Activated T-cell treated with anti-CD3 and anti-CD28 coated beads, Interleukin-2, amount 50 U/mL, for 72 hours (primary cell): ENCODE measurements around the gene PSMD13. TPM values are rescaled to one million over a fixed set of nuclear protein-coding genes. Genes with fewer than 3 reads are reported as not detected.

Source experiments
- ATAC-seq, 2 donors: fragments of 150-1000 bp; cut with Tn5 transposase; replicated peaks in 1 of 2; 2 replicates each; pipeline ENCODE4 v1.10.0; 2021; ENCODE audit warnings: moderate library complexity in 2 of 2, mild to moderate bottlenecking in 1 of 2
- DNase-seq, 2 donors: peaks; one replicate each; pipeline ENCODE4 v3.0.0; 2021 to 2022; ENCODE audit warnings: mixed read lengths in 1 of 2
- H3K27ac Mint-ChIP-seq: one replicate; pipeline ENCODE4 v1.8.0; 2022; ENCODE audit warnings: mild to moderate bottlenecking, moderate library complexity, mixed read lengths
- H3K27me3 Mint-ChIP-seq: one replicate; pipeline ENCODE4 v1.8.0; 2022; ENCODE audit warnings: low read depth, mixed read lengths
- H3K36me3 Mint-ChIP-seq, 2 donors: one replicate each; pipeline ENCODE4 v1.8.0; 2022; ENCODE audit warnings: mixed read lengths in 2 of 2, mild to moderate bottlenecking in 1 of 2; ENCODE audit not compliant: insufficient read depth in 2 of 2
- H3K4me1 Mint-ChIP-seq: one replicate; pipeline ENCODE4 v1.8.0; 2022; ENCODE audit warnings: low read depth, mixed read lengths
- H3K4me3 Mint-ChIP-seq, 2 donors: one replicate each; pipeline ENCODE4 v1.8.0; 2022; ENCODE audit warnings: mild to moderate bottlenecking in 2 of 2, mixed read lengths in 2 of 2, moderate library complexity in 2 of 2
- H3K9me3 Mint-ChIP-seq, 2 donors: one replicate each; pipeline ENCODE4 v1.8.0; 2022; ENCODE audit warnings: mixed read lengths in 2 of 2
- total RNA-seq, 2 donors: library from RNA; stranded (reverse); gene quantifications; one replicate each; pipeline ENCODE4 v1.2.3, GENCODE V29; 2022

The PSMD13 gene
- total RNA-seq, 2 donors from 2014 or later: 133 to 174 TPM

DNA sequence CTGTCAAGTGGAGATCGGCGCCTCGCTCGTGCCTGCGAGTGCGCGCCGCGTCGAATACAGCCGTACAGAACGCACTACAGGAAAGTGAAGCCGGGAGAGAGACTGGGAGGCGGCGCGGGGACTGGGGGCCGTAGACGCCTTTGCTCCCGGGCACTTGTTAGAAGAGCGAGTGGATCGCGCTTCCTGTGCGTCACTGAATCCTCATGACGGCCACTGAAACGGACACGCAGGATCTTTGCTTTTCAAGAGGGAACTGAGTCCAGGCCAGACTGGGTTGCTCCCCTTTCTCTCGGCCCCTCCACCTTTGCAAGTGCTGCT, 29.0 kb upstream of the PSMD13 start:
- Mint-ChIP-seq H3K4me1 (peaks cover 43% of the 10 kb centered on the region), H3K36me3 (peaks cover 10 to 13% of the 10 kb centered on the region in 2 donors)

DNA sequence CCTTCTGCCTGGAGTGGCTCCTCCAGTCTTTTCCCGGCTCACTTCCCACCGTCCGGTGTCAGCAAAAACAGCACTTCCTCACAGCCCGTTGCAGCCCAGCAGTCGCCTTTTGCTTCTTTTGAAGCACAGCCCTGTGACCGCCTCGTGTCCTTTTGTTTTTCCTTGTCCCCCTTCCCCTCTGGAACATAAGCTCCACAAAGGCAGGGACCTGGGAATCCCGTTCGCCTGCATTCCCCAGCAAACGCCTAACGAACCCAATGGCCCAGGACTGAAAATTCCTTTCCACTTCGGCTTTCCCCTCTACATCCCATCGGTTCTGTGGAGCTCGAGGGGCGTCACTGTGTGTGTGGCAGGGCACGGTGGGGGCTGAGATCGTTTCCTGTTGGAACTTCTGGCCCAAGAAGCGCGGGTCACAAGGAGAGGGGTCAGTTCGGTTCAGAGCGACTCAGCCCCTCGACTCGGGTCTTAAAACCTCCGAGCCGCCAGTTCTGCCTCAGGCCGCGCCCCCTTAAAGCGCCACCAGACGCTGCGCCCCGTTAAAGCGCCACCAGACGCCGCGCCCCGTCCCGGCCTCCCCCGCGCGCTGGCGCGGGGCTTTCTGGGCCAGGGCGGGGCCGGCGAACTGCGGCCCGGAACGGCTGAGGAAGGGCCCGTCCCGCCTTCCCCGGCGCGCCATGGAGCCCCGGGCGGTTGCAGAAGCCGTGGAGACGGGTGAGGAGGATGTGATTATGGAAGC, 28.4 kb upstream of the PSMD13 start:
- Mint-ChIP-seq H3K4me3 (peak overlapping the region; percentile 96), H3K4me1 (peaks cover 43% of the 10 kb centered on the region), H3K9me3 (no peaks in the 10 kb centered on the region), H3K27ac (peak overlapping the region; percentile 95), H3K36me3 (peaks cover 12 to 16% of the 10 kb centered on the region in 2 donors), H3K27me3 (no peaks in the 10 kb centered on the region)
- peak; percentile 69 for ATAC-seq
- DNase-seq: peak; percentile 89

More for the DNA sequence above, 29.0 kb upstream of the PSMD13 start:
- Mint-ChIP-seq H3K27ac (peak overlapping the region; percentile 95), H3K4me3 (peak overlapping the region; percentile 96), H3K27me3 (no peaks in the 10 kb centered on the region), H3K9me3 (no peaks in the 10 kb centered on the region)
- ATAC-seq (peak; percentile 21 to 23), DNase-seq (no peak)

DNA sequence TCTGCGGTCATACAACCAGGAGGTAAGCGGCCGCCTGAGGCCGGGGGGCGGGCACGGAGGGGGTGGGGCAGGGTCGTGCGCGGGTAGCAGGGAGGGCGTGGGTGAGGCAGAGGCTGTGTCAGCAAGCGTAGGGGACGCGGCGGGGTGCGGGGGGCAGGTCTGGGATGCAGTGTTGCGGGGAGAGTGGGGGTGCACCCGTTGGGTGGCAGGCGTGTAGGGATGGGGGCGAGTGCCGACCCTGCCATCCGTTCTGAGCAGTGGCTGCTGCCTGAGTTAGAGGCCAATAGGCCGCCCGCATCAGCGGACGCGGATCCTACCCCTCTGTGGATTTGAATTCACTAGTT, 27.9 kb upstream of the PSMD13 start:
- Mint-ChIP-seq H3K27me3 (no peaks in the 10 kb centered on the region), H3K9me3 (no peaks in the 10 kb centered on the region), H3K4me3 (peak overlapping the region; percentile 96), H3K27ac (peak overlapping the region; percentile 91), H3K4me1 (peaks cover 39% of the 10 kb centered on the region), H3K36me3 (peaks cover 11 to 16% of the 10 kb centered on the region in 2 donors)
- ATAC-seq (peak in 1 of 2 donors; percentile 7), DNase-seq (no peak)

DNA sequence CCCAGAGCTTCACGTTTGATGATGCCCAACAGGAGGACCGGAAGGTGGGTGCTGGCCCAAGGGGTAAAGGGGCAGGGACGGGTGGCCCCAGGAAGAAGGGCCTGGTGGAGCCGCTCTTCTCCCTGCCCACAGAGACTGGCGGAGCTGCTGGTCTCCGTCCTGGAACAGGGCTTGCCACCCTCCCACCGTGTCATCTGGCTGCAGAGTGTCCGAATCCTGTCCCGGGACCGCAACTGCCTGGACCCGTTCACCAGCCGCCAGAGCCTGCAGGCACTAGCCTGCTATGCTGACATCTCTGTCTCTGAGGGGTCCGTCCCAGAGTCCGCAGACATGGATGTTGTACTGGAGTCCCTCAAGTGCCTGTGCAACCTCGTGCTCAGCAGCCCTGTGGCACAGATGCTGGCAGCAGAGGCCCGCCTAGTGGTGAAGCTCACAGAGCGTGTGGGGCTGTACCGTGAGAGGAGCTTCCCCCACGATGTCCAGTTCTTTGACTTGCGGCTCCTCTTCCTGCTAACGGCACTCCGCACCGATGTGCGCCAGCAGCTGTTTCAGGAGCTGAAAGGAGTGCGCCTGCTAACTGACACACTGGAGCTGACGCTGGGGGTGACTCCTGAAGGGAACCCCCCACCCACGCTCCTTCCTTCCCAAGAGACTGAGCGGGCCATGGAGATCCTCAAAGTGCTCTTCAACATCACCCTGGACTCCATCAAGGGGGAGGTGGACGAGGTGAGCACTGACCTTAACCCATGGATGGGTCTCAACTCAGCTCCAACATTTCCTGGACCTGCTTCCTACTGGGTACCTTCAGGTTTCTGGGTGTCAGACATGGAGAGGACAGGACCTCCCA, 27.3 kb upstream of the PSMD13 start:
- ATAC-seq (no peak), DNase-seq (no peak)
- H3K36me3 Mint-ChIP-seq: peaks cover 11 to 16% of the 10 kb centered on the region in 2 donors
- H3K27me3 Mint-ChIP-seq: no peaks in the 10 kb centered on the region
- H3K4me3 Mint-ChIP-seq: peak overlapping the region; percentile 96
- peak overlapping the region; percentile 91 for H3K27ac Mint-ChIP-seq
- H3K4me1 Mint-ChIP-seq: peaks cover 36% of the 10 kb centered on the region
- no peaks in the 10 kb centered on the region for H3K9me3 Mint-ChIP-seq

- H3K4me1 Mint-ChIP-seq: peaks cover 36% of the 10 kb centered on the region
- no peak for DNase-seq
- ATAC-seq: no peak
- H3K27me3 Mint-ChIP-seq: no peaks in the 10 kb centered on the region
- peaks cover 11 to 19% of the 10 kb centered on the region in 2 donors for H3K36me3 Mint-ChIP-seq
- peak overlapping the region; percentile 76 for H3K27ac Mint-ChIP-seq
- peak overlapping the region; percentile 96 for H3K4me3 Mint-ChIP-seq
- no peaks in the 10 kb centered on the region for H3K9me3 Mint-ChIP-seq
Observed at GRCh38 chr11:210122-210802, 26.5 kb upstream of the PSMD13 start.

DNA sequence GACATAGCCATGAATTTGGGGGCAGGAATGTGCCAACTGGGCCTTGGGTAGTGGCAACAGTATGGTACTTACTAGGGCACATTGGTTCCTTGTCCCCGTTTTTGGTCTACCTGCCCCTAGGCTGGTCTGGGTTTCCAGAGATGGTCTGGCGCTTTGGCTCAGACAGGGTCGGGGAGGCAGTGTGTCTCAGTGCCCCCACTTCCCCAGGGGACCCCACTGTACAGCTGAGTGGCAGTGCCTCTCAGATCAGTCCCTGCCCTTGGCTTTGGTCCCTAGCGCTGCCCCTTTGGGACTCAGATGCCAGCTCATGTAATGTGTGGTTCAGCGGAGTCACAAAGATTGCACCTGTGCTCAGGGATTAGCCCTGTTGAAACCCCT, 26.0 kb upstream of the PSMD13 start:
- Mint-ChIP-seq H3K27ac (peak overlapping the region; percentile 76), H3K9me3 (no peaks in the 10 kb centered on the region), H3K36me3 (peaks cover 11 to 19% of the 10 kb centered on the region in 2 donors), H3K4me3 (peak overlapping the region; percentile 96), H3K27me3 (no peaks in the 10 kb centered on the region), H3K4me1 (peaks cover 34% of the 10 kb centered on the region)
- DNase-seq (no peak), ATAC-seq (no peak)

GRCh38 chr11:211295-211694, 25.5 kb upstream of the PSMD13 start:
- no peaks in the 10 kb centered on the region for H3K27me3 Mint-ChIP-seq
- peaks cover 29% of the 10 kb centered on the region for H3K4me1 Mint-ChIP-seq
- no peak overlapping the region for H3K4me3 Mint-ChIP-seq
- H3K36me3 Mint-ChIP-seq: peaks cover 11 to 18% of the 10 kb centered on the region in 2 donors
- ATAC-seq (no peak), DNase-seq (no peak)
- no peaks in the 10 kb centered on the region for H3K9me3 Mint-ChIP-seq
- H3K27ac Mint-ChIP-seq: no peak overlapping the region

DNA sequence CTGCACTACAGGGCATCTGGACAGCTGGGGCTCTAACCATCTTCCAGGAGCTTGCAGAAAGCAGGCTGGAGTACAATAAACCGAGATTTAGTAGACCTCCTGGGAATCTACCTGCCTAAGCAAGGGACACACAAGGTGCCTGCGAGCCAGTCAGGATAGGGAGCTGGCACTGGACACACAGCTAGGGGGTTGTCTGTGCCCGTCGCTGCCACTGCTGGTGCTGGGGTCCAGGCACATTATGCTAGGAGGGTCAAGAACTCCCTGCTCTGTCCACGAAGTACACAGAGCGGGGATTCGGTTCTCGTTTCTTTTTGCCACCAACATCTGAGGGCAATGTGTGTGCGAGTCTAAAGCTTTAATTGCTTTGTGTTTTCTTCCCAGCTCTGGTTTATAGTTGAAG, 25.0 kb upstream of the PSMD13 start:
- Mint-ChIP-seq H3K4me1 (peaks cover 25% of the 10 kb centered on the region), H3K9me3 (no peaks in the 10 kb centered on the region), H3K27me3 (no peaks in the 10 kb centered on the region), H3K27ac (no peak overlapping the region), H3K4me3 (no peak overlapping the region), H3K36me3 (peaks cover 10 to 18% of the 10 kb centered on the region in 2 donors)
- DNase-seq: no peak
- ATAC-seq: no peak

DNA sequence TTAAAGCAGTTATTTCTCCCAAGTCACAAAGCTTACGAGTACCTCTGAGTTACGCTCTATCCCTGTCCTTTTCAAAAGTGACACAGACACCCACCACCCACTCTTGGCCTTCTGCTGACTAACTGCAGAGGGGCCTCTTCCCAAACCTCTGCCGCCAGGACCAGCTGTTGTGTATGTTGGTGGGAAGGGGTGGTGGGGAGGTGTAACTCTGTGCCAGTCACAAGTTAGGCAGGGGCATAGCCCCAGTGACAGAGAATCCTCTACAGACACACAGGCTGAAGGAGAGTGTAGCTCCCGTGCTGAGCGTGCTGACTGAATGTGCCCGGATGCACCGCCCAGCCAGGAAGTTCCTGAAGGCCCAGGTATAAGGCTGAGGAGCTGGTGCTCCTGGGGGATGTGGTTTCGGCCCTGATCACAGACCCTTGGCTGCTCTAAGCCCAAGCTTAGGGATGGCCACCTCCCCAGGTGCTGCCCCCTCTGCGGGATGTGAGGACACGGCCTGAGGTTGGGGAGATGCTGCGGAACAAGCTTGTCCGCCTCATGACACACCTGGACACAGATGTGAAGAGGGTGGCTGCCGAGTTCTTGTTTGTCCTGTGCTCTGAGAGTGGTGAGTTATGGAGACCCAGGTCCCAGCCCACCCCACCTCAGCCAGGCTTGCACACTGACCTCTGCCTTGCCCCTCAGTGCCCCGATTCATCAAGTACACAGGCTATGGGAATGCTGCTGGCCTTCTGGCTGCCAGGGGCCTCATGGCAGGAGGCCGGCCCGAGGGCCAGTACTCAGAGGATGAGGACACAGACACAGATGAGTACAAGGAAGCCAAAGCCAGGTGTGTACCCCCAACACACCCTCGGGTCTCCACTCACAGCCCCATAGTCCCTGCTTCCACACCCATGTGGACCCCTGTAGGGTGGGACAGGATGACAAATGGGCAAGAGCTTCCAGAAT, 24.4 kb upstream of the PSMD13 start:
- H3K27me3 Mint-ChIP-seq: no peaks in the 10 kb centered on the region
- no peak for DNase-seq
- H3K36me3 Mint-ChIP-seq: peaks cover 8 to 18% of the 10 kb centered on the region in 2 donors
- H3K9me3 Mint-ChIP-seq: no peaks in the 10 kb centered on the region
- no peak overlapping the region for H3K27ac Mint-ChIP-seq
- H3K4me3 Mint-ChIP-seq: no peak overlapping the region
- ATAC-seq: no peak
- H3K4me1 Mint-ChIP-seq: peaks cover 30% of the 10 kb centered on the region

- Mint-ChIP-seq H3K36me3 (peaks cover 5 to 14% of the 10 kb centered on the region in 2 donors), H3K27ac (no peak overlapping the region)
Observed at GRCh38 chr11:213111-213510, 23.7 kb upstream of the PSMD13 start.

GRCh38 chr11:214083-214482, 22.7 kb upstream of the PSMD13 start:
- no peak for ATAC-seq
- Mint-ChIP-seq H3K4me1 (peaks cover 38% of the 10 kb centered on the region), H3K36me3 (peaks cover 4 to 10% of the 10 kb centered on the region in 2 donors), H3K27ac (peak overlapping the region; percentile 84), H3K27me3 (no peaks in the 10 kb centered on the region), H3K4me3 (no peak overlapping the region), H3K9me3 (no peaks in the 10 kb centered on the region)
- no peak for DNase-seq

More at GRCh38 chr11:213111-213510, 23.7 kb upstream of the PSMD13 start:
- no peak for ATAC-seq
- Mint-ChIP-seq H3K9me3 (no peaks in the 10 kb centered on the region), H3K4me3 (no peak overlapping the region), H3K27me3 (no peaks in the 10 kb centered on the region), H3K4me1 (peaks cover 37% of the 10 kb centered on the region)
- no peak for DNase-seq

GRCh38 chr11:215581-216037, 21.2 kb upstream of the PSMD13 start:
- DNase-seq (no peak), ATAC-seq (no peak)
- Mint-ChIP-seq H3K27ac (peak overlapping the region; percentile 11), H3K4me1 (peaks cover 31% of the 10 kb centered on the region), H3K4me3 (no peak overlapping the region), H3K27me3 (no peaks in the 10 kb centered on the region), H3K9me3 (no peaks in the 10 kb centered on the region), H3K36me3 (peaks cover 4 to 13% of the 10 kb centered on the region in 2 donors)
